Chondrocyte (in vitro differentiated cells): ENCODE data around the gene MEIKIN. TPM values are rescaled to one million over a fixed set of nuclear protein-coding genes. Genes with fewer than 3 reads are reported as not detected.
A peak's percentile ranks its signal among the peaks of the same experiment; 100 is the strongest.

Experiments
- DNase-seq: peaks from one replicate; pipeline ENCODE4 v3.0.0; 2021; ENCODE audit warnings: mixed read lengths, low spot score
- H3K27ac Mint-ChIP-seq: one replicate; pipeline ENCODE4 v1.8.0; 2021; ENCODE audit warnings: mild to moderate bottlenecking, moderate library complexity, mixed read lengths; ENCODE audit not compliant: unreplicated experiment
- H3K27me3 Mint-ChIP-seq: 2 replicates; pipeline ENCODE4 v1.8.0; 2021; ENCODE audit warnings: low read depth, mixed read lengths
- H3K36me3 Mint-ChIP-seq: 2 replicates; pipeline ENCODE4 v1.8.0; 2021; ENCODE audit warnings: low read depth, mixed read lengths
- H3K4me1 Mint-ChIP-seq: 2 replicates; pipeline ENCODE4 v1.8.0; 2021; ENCODE audit warnings: low read depth, mild to moderate bottlenecking, mixed read lengths
- H3K4me3 Mint-ChIP-seq: one replicate; pipeline ENCODE4 v1.8.0; 2021; ENCODE audit warnings: mild to moderate bottlenecking, moderate library complexity, mixed read lengths; ENCODE audit not compliant: unreplicated experiment
- H3K9me3 Mint-ChIP-seq: 2 replicates; pipeline ENCODE4 v1.8.0; 2021; ENCODE audit warnings: low read depth, mixed read lengths
- total RNA-seq: library from RNA; stranded (reverse); gene quantifications from 3 replicates; pipeline ENCODE4 v1.2.1, GENCODE V29; 2021
- TF ChIP-seq, protein P1 (sequence below): fragments of 200-600 bp; sonication (generic); IDR thresholded peaks from 2 replicates; pipeline ENCODE4 v1.5.0; 2021; ENCODE audit warnings: antibody characterized with exemption, mild to moderate bottlenecking, moderate library complexity

MEIKIN gene
- total RNA-seq, 1 donor from 2014 or later, result not detected

DNA sequence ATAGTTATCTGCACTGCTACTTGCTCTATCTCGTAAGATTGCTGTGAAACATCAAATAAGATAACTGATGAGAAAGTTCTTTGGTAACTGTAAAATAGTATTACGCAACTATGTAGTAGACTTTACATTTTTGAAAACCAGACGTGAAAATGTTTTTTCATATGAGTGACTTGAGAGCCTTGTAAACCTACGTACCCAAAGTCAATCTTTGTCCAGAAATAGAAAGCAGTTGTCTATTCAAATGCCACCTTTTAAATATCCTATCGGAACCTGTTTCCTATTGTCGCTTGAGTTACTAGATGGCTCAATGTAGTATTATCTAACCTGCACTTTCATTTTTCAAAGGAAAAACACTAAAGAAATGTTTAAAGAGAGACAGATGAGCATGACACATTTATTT is 150.2 kb downstream of the MEIKIN start:
- peak overlapping the region; percentile 94 for H3K4me3 Mint-ChIP-seq
- H3K4me1 Mint-ChIP-seq, result peaks cover 57% of the 10 kb centered on the region
- TF ChIP-seq, protein P1, sequence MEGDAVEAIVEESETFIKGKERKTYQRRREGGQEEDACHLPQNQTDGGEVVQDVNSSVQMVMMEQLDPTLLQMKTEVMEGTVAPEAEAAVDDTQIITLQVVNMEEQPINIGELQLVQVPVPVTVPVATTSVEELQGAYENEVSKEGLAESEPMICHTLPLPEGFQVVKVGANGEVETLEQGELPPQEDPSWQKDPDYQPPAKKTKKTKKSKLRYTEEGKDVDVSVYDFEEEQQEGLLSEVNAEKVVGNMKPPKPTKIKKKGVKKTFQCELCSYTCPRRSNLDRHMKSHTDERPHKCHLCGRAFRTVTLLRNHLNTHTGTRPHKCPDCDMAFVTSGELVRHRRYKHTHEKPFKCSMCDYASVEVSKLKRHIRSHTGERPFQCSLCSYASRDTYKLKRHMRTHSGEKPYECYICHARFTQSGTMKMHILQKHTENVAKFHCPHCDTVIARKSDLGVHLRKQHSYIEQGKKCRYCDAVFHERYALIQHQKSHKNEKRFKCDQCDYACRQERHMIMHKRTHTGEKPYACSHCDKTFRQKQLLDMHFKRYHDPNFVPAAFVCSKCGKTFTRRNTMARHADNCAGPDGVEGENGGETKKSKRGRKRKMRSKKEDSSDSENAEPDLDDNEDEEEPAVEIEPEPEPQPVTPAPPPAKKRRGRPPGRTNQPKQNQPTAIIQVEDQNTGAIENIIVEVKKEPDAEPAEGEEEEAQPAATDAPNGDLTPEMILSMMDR, result no peak
- no peaks in the 10 kb centered on the region for H3K27me3 Mint-ChIP-seq
- no peak for DNase-seq
- H3K9me3 Mint-ChIP-seq, result no peaks in the 10 kb centered on the region
- H3K36me3 Mint-ChIP-seq, result peaks cover 2% of the 10 kb centered on the region
- H3K27ac Mint-ChIP-seq, result peak overlapping the region; percentile 70

DNA sequence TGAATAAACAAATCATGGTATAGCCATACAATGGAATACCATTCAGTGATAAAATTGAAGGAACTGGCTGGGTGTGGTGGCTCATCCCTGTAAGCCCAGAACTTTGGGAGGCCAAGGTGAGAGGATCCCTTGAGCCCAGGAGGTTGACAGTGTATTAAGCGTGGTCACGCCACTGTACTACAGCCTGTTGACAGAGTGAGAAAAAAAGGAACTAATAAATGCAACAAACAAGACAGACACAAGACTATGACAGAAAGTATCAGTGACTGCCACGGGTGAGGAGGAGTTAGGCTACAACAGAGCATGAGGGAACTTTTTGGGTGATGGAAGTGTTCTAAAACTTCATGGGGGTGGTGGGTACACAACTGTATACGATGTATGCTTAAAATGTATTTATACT is 150.9 kb downstream of the MEIKIN start:
- Mint-ChIP-seq H3K27me3 (no peaks in the 10 kb centered on the region), H3K4me3 (peak overlapping the region; percentile 94), H3K36me3 (peaks cover 2% of the 10 kb centered on the region), H3K9me3 (no peaks in the 10 kb centered on the region), H3K27ac (peak overlapping the region; percentile 24), H3K4me1 (peaks cover 61% of the 10 kb centered on the region)
- DNase-seq, result no peak
- TF ChIP-seq, protein P1, result no peak

DNA sequence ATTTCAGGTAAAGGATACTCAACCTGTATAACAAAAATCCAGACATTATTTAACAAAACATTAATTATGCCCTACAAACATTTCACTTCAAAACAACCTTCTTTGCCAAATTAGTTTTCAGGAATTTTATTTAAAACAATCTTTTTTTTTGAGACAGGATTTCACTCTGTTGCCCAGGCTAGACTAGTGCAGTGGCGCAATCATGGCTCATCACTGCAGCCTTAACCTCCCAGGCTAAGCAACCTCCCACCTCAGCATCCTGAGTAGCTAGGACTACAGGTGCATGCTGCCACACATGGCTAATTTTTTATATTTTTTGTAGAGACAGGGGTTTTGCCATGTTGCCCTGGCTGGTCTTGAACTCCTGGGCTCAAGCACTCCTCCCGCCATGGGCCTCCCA is 152.6 kb downstream of the MEIKIN start:
- Mint-ChIP-seq H3K4me1 (peaks cover 64% of the 10 kb centered on the region), H3K27me3 (no peaks in the 10 kb centered on the region), H3K27ac (no peak overlapping the region), H3K4me3 (no peak overlapping the region), H3K36me3 (peaks cover 2% of the 10 kb centered on the region), H3K9me3 (no peaks in the 10 kb centered on the region)
- TF ChIP-seq, protein P1, result no peak
- no peak for DNase-seq

DNA sequence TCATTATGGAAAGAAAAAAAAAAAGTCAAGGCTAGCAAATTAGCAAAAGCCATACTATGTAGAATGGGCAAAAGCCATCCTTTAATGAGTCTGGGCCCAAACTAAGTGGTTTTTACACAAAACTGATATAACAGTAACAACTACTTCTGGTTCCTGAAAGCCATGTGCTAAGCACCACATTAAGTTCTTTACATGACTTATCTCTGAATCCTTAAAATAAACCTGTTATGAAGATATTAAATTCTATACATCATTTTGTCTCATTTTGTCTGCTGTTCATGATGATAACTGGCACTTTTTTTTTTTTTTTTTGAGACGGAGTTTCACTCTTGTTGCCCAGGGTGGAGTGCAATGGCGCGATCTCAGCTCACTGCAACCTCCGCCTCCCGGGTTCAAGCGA is 153.6 kb downstream of the MEIKIN start:
- H3K27me3 Mint-ChIP-seq, result no peaks in the 10 kb centered on the region
- H3K27ac Mint-ChIP-seq, result no peak overlapping the region
- H3K4me1 Mint-ChIP-seq, result peaks cover 65% of the 10 kb centered on the region
- DNase-seq, result no peak
- H3K4me3 Mint-ChIP-seq, result no peak overlapping the region
- H3K9me3 Mint-ChIP-seq, result no peaks in the 10 kb centered on the region
- TF ChIP-seq, protein P1, result no peak
- peaks cover 2% of the 10 kb centered on the region for H3K36me3 Mint-ChIP-seq

DNA sequence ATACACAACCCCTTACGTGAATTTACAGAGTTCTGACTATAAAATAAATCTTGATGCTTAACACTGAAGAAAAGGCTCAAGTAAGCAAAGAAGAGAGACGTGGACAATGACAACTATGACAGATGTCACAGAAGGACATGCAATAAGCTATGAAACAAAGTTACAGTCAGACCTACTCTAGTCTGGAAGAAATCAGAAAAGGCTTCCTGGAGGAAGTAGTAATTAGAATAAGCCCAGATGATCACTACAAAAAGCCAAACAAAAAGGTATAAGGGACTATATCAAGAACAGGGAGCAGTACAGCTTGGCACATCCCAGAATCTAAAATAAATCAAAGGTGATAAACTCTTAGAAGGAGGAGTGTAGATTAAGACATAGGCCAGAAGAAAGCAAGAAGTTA is 154.9 kb downstream of the MEIKIN start:
- no peaks in the 10 kb centered on the region for H3K36me3 Mint-ChIP-seq
- H3K4me1 Mint-ChIP-seq, result peaks cover 68% of the 10 kb centered on the region
- no peaks in the 10 kb centered on the region for H3K9me3 Mint-ChIP-seq
- TF ChIP-seq, protein P1, result no peak
- no peak for DNase-seq
- no peaks in the 10 kb centered on the region for H3K27me3 Mint-ChIP-seq
- H3K27ac Mint-ChIP-seq, result no peak overlapping the region
- no peak overlapping the region for H3K4me3 Mint-ChIP-seq
